ENCODE results near the gene VAV3.

Gene VAV3

DNA sequence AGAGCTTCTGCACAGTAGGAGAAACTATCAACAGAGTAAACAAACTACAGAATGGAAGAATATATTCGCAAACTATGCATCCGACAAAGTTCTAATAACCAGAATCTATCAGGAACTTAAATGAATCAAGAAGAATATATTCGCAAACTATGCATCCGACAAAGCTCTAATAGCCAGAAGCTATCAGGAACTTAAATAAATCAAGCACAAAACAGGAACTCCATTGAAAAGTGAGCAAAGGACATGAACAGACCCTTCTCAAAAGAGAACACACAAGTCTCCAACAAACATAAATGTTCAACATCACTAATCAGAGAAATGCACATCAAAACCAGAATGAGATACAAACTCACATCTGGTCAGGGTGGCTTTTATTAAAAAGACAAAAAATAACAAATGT, 126.9 kb downstream of the VAV3 start:
- no peak overlapping the region for H3K4me3 ChIP-seq (replicated peaks in 1 of 2; ENCODE audit: low read depth in 2 of 2, low read length in 2 of 2)
- DNase-seq (ENCODE audit: low read depth in 2 of 2), result no peak

DNA sequence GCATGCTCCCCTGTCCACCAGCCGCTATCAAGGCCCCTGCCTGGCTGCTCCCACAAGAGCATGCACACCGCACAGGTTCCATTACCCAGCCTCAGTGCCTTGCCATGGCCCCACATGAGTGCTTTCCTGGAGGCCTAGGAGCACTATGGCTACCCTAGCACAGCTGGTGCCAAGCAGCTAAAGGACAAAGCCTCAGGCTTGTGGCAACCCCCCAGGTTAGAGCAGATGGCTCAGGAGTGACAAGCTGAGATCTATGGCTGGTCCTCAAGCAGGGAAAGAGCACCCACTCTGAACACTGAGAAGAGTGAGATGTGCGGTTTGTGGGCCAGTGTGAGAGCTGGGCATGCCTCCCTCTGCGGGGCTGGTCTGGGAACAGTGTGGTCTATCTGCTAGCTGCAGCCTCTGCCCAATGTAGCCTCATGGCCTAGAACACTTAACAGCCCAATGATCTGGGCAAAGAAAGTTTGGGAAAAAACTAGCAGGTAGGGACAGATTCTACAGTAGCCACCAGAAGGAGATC, 129.8 kb downstream of the VAV3 start:
- no peak for DNase-seq (ENCODE audit: low read depth in 2 of 2)
- TF ChIP-seq, protein P1, sequence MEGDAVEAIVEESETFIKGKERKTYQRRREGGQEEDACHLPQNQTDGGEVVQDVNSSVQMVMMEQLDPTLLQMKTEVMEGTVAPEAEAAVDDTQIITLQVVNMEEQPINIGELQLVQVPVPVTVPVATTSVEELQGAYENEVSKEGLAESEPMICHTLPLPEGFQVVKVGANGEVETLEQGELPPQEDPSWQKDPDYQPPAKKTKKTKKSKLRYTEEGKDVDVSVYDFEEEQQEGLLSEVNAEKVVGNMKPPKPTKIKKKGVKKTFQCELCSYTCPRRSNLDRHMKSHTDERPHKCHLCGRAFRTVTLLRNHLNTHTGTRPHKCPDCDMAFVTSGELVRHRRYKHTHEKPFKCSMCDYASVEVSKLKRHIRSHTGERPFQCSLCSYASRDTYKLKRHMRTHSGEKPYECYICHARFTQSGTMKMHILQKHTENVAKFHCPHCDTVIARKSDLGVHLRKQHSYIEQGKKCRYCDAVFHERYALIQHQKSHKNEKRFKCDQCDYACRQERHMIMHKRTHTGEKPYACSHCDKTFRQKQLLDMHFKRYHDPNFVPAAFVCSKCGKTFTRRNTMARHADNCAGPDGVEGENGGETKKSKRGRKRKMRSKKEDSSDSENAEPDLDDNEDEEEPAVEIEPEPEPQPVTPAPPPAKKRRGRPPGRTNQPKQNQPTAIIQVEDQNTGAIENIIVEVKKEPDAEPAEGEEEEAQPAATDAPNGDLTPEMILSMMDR (IDR thresholded peaks at IDR 0.05; ENCODE audit: low read depth, low read length), result no peak
- H3K4me3 ChIP-seq (replicated peaks in 1 of 2; ENCODE audit: low read depth in 2 of 2, low read length in 2 of 2), result no peak overlapping the region

More for the DNA sequence above, 126.9 kb downstream of the VAV3 start:
- TF ChIP-seq, protein P1 (IDR thresholded peaks at IDR 0.05; ENCODE audit: low read depth, low read length), result no peak

DNA sequence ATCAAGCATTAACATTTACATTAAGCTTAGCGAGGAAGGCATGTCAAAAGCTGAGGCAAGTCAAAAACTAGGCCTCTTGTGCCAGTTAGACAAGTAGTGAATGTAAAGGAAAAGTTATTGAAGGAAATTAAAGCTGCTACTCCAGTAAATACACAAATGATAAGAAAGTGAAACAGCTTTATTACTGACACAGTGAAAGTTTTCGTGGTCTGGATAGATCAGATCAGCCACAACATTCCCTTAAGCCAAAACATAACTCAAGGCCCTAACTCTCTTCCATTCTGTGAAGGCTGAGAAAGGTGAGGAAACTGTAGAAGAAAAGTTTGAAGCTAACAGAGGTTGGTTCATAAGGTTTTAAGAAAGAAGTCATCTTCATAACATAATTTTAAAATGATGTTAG, 131.9 kb downstream of the VAV3 start:
- no peak for DNase-seq (ENCODE audit: low read depth in 2 of 2)
- no peak overlapping the region for H3K4me3 ChIP-seq (replicated peaks in 1 of 2; ENCODE audit: low read depth in 2 of 2, low read length in 2 of 2)
- TF ChIP-seq, protein P1 (IDR thresholded peaks at IDR 0.05; ENCODE audit: low read depth, low read length), result no peak

DNA sequence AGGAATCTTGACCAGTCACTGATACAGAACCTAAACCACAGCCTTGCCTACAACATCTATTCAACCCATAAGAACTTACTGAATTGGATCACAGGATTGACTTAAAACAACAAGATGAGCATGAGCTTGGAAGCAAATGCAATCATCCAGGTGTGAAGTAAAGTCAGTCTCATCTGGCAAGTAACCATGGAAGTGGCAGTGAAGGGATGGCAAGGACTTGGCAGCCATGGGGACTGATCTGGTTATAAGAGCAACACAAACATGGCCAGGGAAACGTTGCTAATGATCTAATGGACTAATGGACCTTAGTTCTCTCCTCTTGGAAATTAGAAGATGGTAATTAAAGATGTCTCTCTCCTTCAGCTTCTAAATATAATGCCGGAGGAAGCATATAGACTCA, 133.1 kb downstream of the VAV3 start:
- TF ChIP-seq, protein P1 (IDR thresholded peaks at IDR 0.05; ENCODE audit: low read depth, low read length), result no peak
- no peak for DNase-seq (ENCODE audit: low read depth in 2 of 2)

DNA sequence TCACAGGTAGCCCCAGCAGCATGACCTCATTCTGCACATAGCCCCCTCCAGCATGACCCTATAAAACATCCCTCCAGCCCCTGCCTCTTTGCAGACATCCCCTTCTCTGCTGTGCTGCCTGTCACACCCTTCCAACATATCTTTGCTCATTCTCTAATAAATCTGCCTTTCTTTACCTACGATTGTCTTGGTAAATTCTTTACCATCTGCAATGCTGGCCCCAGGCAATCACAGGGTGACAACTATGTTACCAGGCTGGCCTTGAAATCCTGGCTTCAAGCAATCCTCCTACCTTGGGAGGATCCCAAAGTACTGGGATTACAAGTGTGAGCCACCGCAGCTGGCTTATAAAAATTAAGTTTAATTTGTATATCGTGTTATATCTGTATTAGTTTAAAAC, 134.5 kb downstream of the VAV3 start:
- DNase-seq (ENCODE audit: low read depth in 2 of 2), result no peak
- no peak overlapping the region for H3K4me3 ChIP-seq (replicated peaks in 1 of 2; ENCODE audit: low read depth in 2 of 2, low read length in 2 of 2)
- TF ChIP-seq, protein P1 (IDR thresholded peaks at IDR 0.05; ENCODE audit: low read depth, low read length), result no peak

More for the DNA sequence above, 133.1 kb downstream of the VAV3 start:
- H3K4me3 ChIP-seq (replicated peaks in 1 of 2; ENCODE audit: low read depth in 2 of 2, low read length in 2 of 2), result no peak overlapping the region

DNA sequence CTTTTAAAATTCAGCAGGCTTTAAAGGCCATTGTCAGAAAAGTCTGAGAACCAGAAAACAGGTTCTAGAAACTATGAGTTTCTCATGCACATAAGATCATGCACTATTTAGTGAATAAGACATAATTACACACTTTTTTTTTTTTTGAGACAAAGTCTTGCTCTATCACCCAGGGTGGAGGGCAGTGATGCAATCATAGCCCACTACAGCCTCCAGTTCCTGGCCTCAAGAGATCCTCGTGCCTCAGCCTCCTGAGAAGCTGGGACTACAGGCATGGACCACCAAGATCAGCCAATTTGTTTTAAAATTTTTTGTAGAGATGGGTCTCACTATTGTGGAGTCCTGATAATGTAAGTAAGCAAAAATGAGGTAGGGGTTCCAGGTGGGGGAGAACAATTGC, 134.9 kb downstream of the VAV3 start:
- no peak for DNase-seq (ENCODE audit: low read depth in 2 of 2)
- no peak overlapping the region for H3K4me3 ChIP-seq (replicated peaks in 1 of 2; ENCODE audit: low read depth in 2 of 2, low read length in 2 of 2)
- TF ChIP-seq, protein P1 (IDR thresholded peaks at IDR 0.05; ENCODE audit: low read depth, low read length), result no peak
